Kidney capillary endothelial cell (primary cell): ENCODE data around the gene MTR.
"Not testable (repeated sequence)": the region's sequence is repeated elsewhere in the genome, so short reads cannot be mapped to it uniquely, and the experiment has no call there.

Experiments
- DNase-seq: peaks from one replicate; pipeline ENCODE4 v3.0.0-alpha.2; 2018; ENCODE audit warnings: low spot score

MTR gene

DNA sequence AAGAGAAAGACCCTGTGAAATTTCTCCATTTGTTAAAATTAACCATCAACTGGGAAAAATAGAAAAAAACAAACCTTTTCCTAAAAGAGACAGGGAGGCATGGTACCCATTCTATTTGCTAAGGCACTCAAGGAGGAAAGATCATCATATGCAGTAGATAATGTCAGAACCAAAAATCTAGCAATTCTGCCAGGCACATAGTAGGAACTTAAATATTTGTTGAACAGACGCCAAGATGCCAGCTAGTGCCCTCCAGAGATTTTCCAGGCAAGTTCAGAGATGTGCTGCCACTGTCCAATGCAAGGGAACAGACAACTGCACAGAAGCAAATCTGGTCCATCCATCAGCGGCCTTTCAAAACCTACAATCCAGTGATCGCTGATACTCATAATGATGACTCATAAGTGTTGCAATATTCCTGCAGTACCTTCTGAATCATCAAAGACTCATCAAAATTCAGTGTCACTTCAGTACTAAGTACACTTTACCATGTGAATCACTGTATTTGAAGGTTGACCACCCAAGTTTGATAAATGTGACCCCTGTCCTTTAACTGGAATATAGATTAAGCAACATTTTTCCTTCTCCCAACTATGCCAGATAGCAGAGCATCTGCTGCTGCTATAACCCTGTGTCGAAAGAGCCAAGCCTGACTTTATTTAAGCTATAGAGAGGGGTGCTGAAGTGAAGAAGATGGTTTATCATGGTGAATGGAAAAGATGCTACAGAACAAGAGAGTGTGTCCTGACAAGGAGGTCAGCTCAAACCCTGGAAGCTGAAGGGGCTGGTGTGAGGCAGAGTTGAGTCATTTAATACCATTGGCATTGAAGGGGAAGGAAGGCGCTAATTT is 110.0 kb downstream of the MTR start:
- DNase-seq = peak; percentile 18

DNA sequence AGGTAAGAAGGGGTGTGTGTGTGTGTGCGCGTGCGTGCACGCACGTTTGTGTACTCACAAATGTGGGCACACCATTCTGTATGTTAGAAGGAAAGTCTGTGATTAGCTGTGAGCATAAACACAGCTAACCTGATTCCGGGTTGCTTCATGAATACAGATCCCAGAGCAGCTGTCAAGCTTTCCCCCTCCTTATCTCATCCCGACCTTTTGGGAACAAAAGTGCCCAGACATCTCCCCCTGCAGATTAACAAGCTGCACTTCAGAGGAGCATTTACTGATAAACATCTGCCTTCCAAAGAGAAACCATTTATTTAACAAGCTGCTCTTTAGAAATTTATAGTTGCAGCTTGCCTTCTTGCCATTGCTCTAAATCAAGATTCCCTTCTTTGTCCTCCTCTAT is 112.1 kb downstream of the MTR start:
- DNase-seq = no peak

DNA sequence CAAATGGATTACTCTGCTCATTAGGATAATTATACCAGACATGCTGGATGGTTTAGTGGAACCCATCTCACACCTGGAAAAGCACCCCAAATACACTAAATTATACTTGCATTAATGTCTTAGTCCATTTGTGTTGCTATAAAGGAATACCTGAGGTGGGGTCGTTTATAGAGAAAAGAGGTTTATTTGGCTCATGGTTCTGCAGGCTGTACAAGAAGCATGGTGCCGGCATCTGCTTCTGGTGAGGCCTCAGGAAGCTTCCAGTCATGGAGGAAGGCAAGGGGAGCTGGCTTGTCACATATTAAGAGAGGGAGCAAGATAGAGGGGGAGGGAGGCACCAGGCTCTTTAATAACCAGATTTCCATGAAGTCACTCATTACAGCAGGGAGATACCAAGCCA is 113.6 kb downstream of the MTR start:
- no peak for DNase-seq

DNA sequence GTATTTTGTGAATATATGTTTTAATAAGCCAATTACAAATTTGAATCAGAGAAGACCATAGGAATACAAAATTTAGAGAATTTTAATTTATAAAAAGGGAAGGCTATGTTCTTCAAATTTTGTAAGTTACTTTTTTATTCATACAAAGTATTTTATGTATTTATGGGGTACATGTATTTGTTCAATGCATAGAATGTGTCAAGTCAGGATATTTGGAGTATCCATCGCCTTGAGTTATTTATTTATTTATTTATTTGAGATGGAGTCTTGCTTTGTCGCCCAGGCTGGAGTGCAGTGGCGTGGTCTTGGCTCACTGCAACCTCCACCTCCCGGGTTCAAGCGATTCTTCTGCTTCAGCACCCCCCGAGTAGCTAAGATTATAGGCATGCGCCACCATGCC is 116.0 kb downstream of the MTR start:
- not testable (repeated sequence) for DNase-seq

DNA sequence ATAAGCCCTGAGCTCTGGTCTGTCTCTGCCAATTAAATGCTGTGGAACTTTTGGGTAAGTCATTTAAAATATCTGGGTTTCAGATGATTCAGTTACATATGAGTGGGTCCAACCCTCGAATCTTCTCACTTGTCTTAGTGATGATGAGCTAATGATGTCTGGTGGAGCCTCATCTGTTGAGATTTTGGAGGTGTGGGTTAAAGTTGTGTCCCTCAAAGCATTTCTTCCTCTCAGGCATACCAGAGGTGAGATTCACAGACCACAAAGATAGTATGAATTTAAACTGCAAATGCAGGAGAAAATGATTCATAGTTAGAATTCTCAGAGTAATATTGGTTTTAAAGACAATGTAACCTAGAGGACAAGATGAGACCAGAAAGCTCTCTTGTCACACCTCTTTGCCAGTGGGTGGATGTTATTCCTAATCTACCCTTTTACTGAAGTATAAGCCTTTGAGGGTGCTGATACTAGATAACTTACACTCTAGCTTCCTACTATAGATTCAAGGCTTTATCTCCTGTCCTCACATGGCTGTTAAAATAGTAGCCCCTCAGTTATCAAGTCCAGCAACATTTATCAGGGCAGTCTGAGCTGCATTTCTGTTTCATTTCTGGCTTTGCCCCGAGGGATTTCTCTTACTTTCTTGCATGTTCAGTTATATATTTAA is 118.4 kb downstream of the MTR start:
- DNase-seq = no peak

DNA sequence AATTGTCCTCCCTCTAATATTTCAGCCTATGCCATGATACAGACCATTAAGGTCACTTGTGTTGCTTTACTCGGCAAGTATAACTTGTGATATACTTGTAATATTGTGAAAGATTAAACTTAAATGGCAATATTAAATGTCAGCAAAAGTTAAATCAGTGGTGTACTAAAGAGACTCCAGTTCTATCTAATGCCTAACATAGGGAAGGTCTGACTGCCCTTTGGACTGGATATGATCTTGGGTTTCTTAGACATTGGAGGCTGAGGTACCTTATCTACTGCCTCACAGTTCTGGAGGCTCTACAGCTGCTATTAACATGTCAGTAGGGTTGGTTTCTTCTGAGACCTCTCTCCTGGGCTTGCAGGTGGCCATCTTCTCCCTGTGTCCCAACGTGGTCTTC is 119.3 kb downstream of the MTR start:
- no peak for DNase-seq

DNA sequence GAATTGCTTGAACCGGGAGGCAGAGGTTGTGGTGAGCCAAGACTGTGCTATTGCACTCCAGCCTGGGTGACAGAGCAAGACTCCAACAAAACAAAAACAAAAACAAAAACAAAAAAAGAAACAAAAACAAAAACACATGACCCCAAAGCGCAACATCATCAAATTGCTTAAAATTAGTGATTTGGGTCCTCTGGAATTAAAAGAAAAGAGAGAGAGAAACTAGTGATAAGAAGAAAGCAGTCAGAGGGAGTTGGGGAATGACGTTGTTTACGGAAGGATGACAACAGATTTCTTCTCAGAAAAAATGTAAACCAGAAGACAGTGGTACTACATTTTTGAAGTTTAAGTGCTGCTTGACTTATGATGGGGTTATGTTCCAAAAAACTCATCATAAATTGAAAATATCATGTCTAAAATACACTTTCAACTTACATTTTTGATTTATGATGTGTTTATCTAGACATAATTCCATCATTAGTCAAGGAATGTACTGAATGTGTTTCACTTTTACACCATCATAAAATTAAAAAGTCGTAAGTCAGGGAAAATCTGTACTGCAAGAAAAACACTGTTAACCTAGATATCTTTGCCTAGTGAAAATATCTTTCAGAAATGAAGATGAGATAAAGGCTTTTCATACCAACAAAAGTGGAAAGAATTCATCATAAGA is 121.2 kb downstream of the MTR start:
- no peak for DNase-seq

DNA sequence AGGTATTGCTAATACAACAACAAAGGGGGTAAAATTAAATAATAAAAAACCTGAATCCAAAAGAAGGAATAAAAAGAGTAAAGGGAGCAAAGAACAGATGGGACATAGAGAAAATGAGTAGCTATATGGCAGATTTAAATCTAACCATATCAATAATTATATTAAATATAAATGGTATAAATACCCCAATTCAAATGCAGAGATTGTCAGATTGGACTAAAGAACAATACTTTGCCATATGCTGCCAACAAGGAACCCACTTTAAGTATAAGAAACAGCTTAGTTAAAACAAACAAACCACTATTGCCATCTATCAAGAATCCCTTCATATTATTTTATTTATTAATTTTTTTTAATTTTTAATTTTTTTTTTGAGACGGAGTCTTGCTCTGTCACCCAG is 122.4 kb downstream of the MTR start:
- DNase-seq = no peak

DNA sequence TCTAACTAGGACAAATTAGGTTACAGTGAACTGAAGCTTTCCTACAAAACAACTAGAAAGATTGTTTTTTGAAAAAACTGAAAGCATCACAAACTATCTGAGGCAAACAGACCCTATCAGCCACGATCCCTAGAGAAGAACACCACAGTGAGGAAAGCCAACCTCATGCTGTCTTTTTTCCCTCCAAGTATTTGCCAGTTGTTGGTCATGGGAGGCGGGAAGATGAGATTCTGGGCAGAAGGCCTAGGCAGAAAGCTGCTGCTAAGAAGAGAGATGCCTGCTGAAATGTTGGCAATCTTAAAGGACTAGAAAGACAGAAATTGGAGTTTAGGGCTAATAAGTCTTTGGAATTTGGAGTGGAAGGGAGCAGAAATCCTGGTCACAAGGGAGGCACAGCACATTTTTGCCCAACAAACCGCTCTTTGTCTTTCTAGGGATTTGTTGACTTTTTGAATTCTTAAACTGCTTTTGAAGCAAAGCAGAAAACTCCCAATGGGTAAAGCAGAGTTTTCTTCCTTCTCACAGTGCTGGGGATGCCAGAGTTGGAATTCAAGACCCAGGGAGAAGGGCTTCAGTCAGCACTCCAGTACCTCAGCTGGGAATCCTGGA is 125.3 kb downstream of the MTR start:
- no peak for DNase-seq

DNA sequence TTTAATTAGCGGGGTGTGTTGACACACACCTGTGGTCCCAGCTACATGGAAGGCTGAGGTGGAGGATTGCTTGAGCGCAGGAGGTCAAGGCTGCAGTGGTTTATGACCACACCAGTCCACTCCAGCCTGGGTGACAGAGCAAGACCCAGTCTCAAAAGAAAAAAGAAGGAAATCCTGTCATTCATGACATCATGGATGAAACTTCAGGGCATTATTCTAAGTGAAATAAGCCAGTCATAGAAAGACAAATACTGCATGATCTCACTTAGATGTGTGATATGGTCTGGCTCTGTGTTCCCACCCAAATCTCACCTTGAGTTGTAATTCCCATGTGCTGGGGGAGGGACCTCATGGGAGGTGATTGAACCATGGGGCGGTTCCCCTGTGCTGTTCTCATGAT is 126.5 kb downstream of the MTR start:
- DNase-seq = no peak

DNA sequence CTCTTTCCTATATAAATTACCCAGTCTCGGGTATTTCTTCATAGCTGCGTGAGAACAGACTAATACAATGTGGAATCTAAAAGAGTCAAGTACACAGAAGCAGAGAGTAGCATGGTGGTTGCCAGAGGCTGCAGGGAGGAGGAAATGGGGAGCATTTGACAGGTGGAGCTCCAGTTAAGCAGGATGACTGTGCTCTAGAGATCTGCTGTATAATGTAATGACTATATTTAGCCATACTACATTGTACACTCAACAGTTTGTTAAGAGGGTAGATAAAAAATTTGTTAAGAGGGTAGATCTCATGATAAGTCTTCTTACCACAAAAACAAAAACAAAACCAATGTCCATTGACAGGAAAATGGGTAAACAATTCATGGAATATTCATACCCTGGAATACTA is 127.1 kb downstream of the MTR start:
- no peak for DNase-seq

DNA sequence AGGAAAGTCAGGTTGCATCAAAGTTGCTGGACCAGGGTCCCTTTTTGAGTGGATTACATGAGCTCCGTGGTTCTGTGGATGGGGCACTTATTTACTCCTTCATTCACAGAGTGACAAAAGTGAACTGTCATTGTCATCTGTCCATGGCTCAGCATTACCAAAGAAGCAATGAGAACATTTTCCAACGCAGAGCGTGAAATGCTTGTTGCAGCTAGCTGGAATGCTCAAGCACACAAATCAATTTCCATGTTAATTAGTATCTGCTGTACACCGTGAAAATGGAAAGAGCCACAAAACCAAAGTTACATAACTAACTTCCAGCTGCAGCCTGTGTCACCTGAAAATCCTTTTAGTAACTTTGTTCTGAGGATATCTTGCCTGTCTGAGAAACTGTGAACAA is 130.3 kb downstream of the MTR start:
- no peak for DNase-seq

DNA sequence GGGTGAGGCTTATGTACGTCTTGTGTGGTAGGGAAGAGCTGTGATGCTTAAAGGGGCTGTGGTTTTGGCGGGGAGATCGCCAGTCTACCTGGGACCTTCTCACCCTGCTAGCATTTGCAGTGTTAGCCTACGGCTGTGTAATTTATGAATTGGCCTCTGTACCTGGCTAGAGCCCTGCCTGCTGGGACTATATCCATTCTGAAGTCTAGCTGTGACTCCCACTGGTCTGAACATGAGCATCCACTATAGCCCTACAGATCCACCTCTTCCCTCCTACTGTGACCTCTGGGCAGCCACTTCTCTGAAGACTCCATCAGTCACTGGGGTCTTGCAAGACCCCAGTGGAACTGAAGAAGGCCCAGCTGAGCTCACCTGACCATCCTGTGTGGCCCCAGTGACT is 135.4 kb downstream of the MTR start:
- DNase-seq = no peak

DNA sequence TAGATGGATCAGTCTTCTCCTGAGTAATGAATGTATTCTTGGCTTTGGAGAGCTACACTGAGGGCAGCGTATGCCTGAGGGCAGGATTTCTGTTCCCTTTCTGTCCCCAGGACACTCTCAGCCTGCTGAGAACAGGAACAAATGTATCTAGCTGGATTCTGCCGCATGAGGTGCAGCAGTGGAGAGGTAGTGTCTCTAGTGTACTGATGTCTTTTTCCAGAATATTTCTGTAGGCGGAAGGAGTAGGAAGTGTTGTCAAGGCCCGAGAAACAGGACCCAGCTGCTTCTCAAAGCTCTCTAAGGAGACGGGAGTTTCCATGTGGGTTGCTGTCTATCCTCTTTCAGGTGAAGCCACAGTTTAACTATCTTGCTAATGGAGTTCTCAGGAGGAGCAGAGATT is 143.7 kb downstream of the MTR start:
- DNase-seq = no peak

DNA sequence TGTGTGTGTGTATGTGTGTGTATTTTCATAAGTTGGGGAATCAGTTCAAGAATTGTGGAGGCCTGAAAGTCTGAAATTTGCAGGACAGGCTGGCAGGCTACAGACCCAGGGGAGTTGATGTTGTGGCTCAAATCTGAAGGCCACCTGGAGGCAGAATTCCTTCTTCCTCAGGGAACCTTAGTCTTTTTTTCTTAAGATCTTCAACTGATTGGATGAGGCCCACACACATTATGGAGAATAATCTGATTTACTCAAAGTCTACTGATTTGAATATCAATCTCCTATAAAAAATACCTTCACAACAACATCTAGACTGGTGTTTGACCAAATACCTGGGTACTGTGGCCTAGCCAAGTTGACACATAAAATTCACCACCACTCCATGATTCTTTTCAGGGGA is 147.3 kb downstream of the MTR start:
- DNase-seq = no peak

DNA sequence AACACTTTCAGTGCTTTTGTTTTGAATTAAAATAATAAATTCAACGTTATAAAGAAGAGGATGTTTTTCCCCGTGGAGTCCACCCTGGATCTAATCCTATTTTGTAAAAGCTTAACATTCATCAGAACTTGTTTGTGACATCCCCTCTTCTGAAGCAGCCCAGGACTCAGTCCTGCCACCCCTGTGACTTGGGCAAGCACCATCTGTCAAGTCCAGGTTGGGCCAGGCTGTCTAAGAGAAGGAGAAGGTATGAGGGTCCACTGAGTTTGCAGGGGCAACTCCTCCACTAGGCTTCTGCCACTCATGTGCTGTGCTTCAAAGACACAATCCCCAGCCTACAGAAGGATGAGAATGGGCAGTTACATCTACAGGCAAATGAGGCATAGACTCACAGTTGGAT is 149.5 kb downstream of the MTR start:
- DNase-seq = no peak

DNA sequence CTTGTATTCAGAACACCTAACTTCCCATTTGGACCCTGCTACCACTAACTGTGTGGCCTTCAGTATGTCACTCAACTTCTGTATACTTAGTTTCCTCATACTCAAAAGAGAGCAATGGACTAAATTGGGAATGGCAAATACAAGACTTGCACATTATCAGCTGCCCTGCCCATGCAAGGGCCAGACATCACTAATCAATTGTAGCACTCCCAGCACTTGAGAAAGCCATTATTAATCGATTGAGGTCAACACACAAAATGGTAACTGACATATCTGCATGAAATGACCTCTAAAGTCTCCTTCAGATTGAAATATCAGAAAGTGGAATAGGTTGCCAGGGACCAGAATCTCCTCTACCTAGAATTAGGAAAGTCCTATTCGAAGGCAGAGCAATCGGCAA is 149.9 kb downstream of the MTR start:
- no peak for DNase-seq

DNA sequence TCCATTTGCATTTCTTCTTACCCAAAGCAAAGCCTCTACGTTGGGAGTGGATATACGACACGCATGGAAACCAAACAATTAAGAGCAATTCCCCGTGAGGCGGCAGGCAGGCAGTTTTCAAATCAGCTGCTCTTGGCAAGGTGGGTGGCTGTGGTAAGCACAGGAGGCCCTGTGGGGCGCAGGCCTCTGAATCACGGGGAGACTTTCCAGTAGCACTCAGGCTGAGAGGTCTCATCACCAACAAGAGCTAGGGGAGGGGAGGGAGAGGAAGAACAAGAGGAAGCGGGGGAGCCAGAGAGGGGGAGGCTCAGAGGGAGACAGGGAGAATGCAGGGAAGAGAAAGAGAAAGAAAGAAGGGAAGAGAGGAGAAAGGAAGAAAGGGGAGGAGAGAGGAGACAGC is 152.7 kb downstream of the MTR start:
- no peak for DNase-seq

DNA sequence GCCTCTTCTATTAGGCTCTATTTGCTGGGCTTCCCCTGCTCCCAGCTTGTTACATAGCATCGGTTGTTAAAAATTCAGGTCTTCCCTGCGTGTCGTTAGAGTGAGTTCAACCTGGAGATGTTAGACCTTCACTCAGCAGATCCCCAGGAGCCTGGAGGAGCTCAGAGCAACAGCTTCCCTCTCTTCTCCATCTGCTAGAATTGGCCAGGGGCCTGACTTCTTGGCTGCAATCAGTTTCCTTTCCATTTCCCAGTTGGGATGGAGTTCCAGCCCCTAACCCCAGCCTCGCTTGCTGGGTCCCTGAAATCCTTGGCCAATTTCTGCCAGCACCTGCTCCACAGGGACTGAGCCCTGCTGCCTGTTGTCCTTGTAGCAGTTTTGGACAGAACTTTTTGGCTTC is 153.3 kb downstream of the MTR start:
- no peak for DNase-seq

DNA sequence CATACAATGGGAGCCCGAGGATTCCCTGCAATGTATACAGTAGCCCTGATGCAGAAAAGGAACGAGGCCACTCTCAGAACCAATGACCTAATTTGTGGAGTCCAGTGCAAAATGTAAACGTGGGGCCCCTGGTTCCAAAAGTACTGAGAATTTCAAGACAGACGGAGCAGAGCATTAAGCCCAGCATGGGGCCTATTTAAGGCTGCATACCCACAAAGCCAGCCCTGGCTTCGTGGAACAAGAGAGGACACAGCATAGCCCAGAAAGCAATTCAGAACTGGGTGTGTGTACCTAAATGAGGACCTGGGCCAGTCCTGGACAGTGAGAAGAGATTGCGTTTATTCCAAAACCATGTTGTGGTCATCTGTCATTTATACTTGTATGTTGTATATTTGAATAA is 153.9 kb downstream of the MTR start:
- no peak for DNase-seq

DNA sequence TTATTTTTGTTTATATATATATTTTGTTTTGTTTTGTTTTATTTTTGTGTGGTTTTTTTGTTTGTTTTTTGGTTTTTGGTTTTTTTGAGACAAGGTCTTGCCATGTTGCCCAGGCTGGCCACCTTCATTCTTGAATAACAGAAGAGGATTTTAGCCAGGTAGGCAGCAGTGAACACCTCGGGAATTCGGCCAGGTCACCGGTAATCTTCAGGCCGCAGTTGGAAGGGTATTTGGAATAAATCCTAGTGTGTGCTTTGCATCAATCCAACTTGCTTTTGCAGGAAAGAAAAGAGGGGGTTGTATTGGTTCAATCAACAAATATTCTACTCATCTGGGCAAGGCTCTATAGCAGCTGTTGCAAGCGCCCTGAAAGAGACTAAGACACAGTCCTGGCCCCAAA is 155.3 kb downstream of the MTR start:
- DNase-seq = no peak

DNA sequence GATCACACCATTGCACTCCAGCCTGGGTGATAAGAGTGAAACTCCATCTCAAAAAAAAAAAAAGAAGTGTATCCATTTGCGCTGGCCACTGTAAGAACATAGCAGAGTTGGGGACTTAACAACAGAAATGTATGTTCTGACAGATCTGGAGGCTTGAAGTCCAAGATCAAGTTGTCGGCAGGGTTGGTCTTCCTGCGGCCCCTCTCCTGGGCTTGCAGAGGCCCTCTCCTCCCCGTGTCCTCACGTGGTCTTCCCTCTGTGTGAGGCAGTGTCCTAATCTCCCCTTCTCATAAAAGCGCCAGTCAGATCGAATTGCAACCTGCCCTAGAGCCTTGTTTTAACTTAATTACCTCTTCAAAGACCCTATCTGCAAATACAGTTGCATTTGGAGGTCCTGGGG is 156.6 kb downstream of the MTR start:
- DNase-seq = no peak
